HFFc6 (cell line): ENCODE measurements around the gene EPB41L2. TPM values are rescaled to one million over a fixed set of nuclear protein-coding genes. Genes with fewer than 3 reads are reported as not detected.

Source experiments
- DNase-seq: peaks from one replicate; pipeline ENCODE4 v3.0.0-alpha.2; 2018
- H3K27ac Mint-ChIP-seq: 2 replicates; pipeline ENCODE4 v1.8.0; 2020; ENCODE audit warnings: mild to moderate bottlenecking, mixed read lengths
- H3K27me3 Mint-ChIP-seq: 2 replicates; pipeline ENCODE4 v1.8.0; 2021; ENCODE audit warnings: mild to moderate bottlenecking, moderate library complexity, mixed read lengths; ENCODE audit not compliant: insufficient read depth
- H3K36me3 Mint-ChIP-seq: 2 replicates; pipeline ENCODE4 v1.8.0; 2021; ENCODE audit warnings: low read depth, mixed read lengths
- H3K4me1 Mint-ChIP-seq: 2 replicates; pipeline ENCODE4 v1.8.0; 2020; ENCODE audit warnings: low read depth, mixed read lengths
- H3K4me3 Mint-ChIP-seq: 2 replicates; pipeline ENCODE4 v1.8.0; 2020; ENCODE audit warnings: mild to moderate bottlenecking, moderate library complexity, mixed read lengths
- H3K9me3 Mint-ChIP-seq: 2 replicates; pipeline ENCODE4 v1.8.0; 2020; ENCODE audit warnings: mild to moderate bottlenecking, mixed read lengths
- CTCF ChIP-seq: fragments of 200-600 bp; sonication (generic); IDR thresholded peaks from 2 replicates; pipeline ENCODE4 v1.5.0; 2021; ENCODE audit warnings: antibody characterized with exemption, mild to moderate bottlenecking
- long read RNA-seq: library from polyadenylated mRNA; unstranded; transcript quantifications from one replicate; pipeline ENCODE4 v2.0.0, GENCODE V29; 2019
- total RNA-seq, 6 experiments: library from RNA; stranded (reverse); fragmentation: NEBNext Ultra II Directional; extraction: Animal tissue kit (Norgen Biotek cat#: 25700); gene quantifications; 2 replicates in 1 of 6; 3 replicates in 5 of 6; pipeline ENCODE4 v1.2.3, GENCODE V29; 2021

The EPB41L2 gene
- total RNA-seq = 10 to 100 TPM; 39.3 to 73.8 (median 60.7) TPM
- long read RNA-seq, full-length matches to known transcripts = 3 of 14 reads
- long read RNA-seq, partial matches to known transcripts = 6 of 14 reads
- long read RNA-seq, other reads (novel, unspliced or antisense) = 5 of 14 reads

GRCh38 chr6:131063028-131063763 lies at the start of gene EPB41L2:
EPB41L2 (minus strand) TSS chr6:131063245; CDS start chr6:130956485, 106,760 bp downstream.
- peak; percentile 50 for TF ChIP-seq CTCF
- DNase-seq = peak; percentile 84
- Mint-ChIP-seq H3K27me3 (no peaks in the 10 kb centered on the region; the same call in 1 of the 2 replicates), H3K9me3 (no peaks in the 10 kb centered on the region), H3K4me3 (peak within 1 kb of the TSS; percentile 93), H3K4me1 (peaks cover 43% of the 10 kb centered on the region), H3K36me3 (no peaks in the 10 kb centered on the region), H3K27ac (peak within 1 kb of the TSS; percentile 82)

GRCh38 chr6:131112249-131112648 lies 49.2 kb upstream of the EPB41L2 start:
- no peak for DNase-seq

GRCh38 chr6:131107151-131107550 lies 44.1 kb upstream of the EPB41L2 start:
- TF ChIP-seq CTCF = no peak
- Mint-ChIP-seq H3K27me3 (no peaks in the 10 kb centered on the region), H3K4me3 (peak overlapping the region; percentile 17; the same call in 1 of the 2 replicates), H3K27ac (no peak overlapping the region; the same call in 1 of the 2 replicates), H3K9me3 (no peaks in the 10 kb centered on the region), H3K36me3 (no peaks in the 10 kb centered on the region), H3K4me1 (peaks cover 38% of the 10 kb centered on the region)
- DNase-seq = peak; percentile 74

More at GRCh38 chr6:131112249-131112648, 49.2 kb upstream of the EPB41L2 start:
- Mint-ChIP-seq H3K27me3 (no peaks in the 10 kb centered on the region; the same call in 1 of the 2 replicates), H3K4me1 (peaks cover 31% of the 10 kb centered on the region), H3K9me3 (no peaks in the 10 kb centered on the region), H3K27ac (no peak overlapping the region), H3K4me3 (no peak overlapping the region), H3K36me3 (no peaks in the 10 kb centered on the region)
- no peak for TF ChIP-seq CTCF

- Mint-ChIP-seq H3K27ac (no peak overlapping the region), H3K4me3 (no peak overlapping the region)
Measured at GRCh38 chr6:131103901-131104300, 40.9 kb upstream of the EPB41L2 start.

GRCh38 chr6:131103296-131103695 lies 40.3 kb upstream of the EPB41L2 start:
- Mint-ChIP-seq H3K9me3 (peaks cover 6% of the 10 kb centered on the region; the same call in 1 of the 2 replicates), H3K36me3 (no peaks in the 10 kb centered on the region), H3K27me3 (no peaks in the 10 kb centered on the region; the same call in 1 of the 2 replicates), H3K4me3 (no peak overlapping the region), H3K27ac (no peak overlapping the region), H3K4me1 (peaks cover 42% of the 10 kb centered on the region)
- no peak for TF ChIP-seq CTCF
- no peak for DNase-seq

More at GRCh38 chr6:131103901-131104300, 40.9 kb upstream of the EPB41L2 start:
- Mint-ChIP-seq H3K9me3 (peaks cover 6% of the 10 kb centered on the region; the same call in 1 of the 2 replicates), H3K4me1 (peaks cover 47% of the 10 kb centered on the region), H3K36me3 (no peaks in the 10 kb centered on the region), H3K27me3 (no peaks in the 10 kb centered on the region; the same call in 1 of the 2 replicates)
- DNase-seq = no peak
- TF ChIP-seq CTCF = no peak
